Upper lobe of right lung (tissue), 1 donor: ENCODE measurements around the gene CAMK4. TPM values are rescaled to one million over a fixed set of nuclear protein-coding genes. Genes with fewer than 3 reads are reported as not detected.

Source experiments
- ATAC-seq: fragments of 200-7000 bp; cut with Tn5 transposase; one replicate; pipeline ENCODE4 v1.9.1; 2020; ENCODE audit warnings: mild to moderate bottlenecking, moderate library complexity
- DNase-seq: peaks from one replicate; pipeline ENCODE4 v3.0.0-alpha.2; 2020
- H3K27ac ChIP-seq: fragments of 200-600 bp; one replicate; pipeline ENCODE4 v1.8.0; 2022
- H3K27me3 ChIP-seq: fragments of 200-600 bp; one replicate; pipeline ENCODE4 v1.8.0; 2022; ENCODE audit warnings: mild to moderate bottlenecking
- H3K36me3 ChIP-seq: fragments of 200-600 bp; one replicate; pipeline ENCODE4 v1.8.0; 2022
- H3K4me1 ChIP-seq: fragments of 200-600 bp; one replicate; pipeline ENCODE4 v1.8.0; 2022
- H3K4me3 ChIP-seq: fragments of 200-600 bp; one replicate; pipeline ENCODE4 v1.8.0; 2022; ENCODE audit warnings: mild to moderate bottlenecking
- H3K9me3 ChIP-seq: fragments of 200-600 bp; one replicate; pipeline ENCODE4 v1.8.0; 2022
- intact Hi-C: fragments of 100-400 bp; cut with DNase I; formaldehyde crosslinking; loops from one replicate; pipeline ENCODE4 v1.11.0; 2022
- total RNA-seq: library from RNA; stranded (reverse); fragmentation: NEBNext Ultra II Directional; extraction: Animal tissue kit (Norgen Biotek cat#: 25700); gene quantifications from one replicate; pipeline ENCODE4 v1.2.1, GENCODE V29; 2021
- TF ChIP-seq, protein P1 (sequence below): fragments of 200-600 bp; IDR thresholded peaks from one replicate; pipeline ENCODE4 v1.8.0; 2022; ENCODE audit warnings: antibody characterized with exemption
- donor health status: DM: no; HTN: yes; CAD: no; lungs with severe emphysema.

CAMK4 gene
- total RNA-seq, 1 donor from 2014 or later, result 3.8 TPM

DNA sequence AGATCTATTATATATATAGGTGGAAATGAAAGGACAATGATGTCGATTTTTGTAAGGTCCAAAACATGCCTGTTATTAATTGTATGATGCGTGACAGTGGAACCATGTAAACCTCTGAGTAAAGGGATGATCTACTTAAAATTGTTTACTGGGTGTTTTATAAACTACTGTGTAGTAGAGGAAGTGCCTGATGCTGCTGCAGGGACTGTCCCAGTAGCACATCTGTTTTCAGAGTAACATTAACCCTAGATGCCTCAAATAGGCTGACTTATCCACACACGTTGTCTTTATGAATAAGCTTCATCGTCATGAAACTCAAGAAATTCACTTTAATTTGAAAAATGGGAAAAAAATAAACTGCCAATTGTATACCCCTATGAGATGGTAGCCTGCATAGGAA lies 1.7 kb downstream of the CAMK4 start:
- intact Hi-C loops, result no loop called here
- DNase-seq, result no peak

DNA sequence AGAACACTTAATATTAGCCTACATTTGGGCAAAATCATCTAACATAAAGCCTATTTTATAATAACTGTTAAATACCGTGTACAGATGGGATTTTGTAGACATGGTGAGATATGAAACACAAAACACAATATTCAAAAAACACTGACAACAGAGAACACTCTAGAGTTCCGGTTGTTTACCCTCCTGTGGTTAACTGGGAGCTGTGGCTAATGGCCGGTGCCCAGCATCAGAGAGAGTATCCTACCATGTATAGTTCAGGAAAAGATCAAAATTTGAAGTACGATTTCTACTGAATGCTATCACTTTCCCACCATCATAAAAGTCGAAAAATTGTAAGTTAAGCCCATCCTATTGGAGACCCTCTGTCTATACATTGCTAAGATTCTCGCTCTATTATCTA lies 2.4 kb downstream of the CAMK4 start:
- TF ChIP-seq, protein P1, sequence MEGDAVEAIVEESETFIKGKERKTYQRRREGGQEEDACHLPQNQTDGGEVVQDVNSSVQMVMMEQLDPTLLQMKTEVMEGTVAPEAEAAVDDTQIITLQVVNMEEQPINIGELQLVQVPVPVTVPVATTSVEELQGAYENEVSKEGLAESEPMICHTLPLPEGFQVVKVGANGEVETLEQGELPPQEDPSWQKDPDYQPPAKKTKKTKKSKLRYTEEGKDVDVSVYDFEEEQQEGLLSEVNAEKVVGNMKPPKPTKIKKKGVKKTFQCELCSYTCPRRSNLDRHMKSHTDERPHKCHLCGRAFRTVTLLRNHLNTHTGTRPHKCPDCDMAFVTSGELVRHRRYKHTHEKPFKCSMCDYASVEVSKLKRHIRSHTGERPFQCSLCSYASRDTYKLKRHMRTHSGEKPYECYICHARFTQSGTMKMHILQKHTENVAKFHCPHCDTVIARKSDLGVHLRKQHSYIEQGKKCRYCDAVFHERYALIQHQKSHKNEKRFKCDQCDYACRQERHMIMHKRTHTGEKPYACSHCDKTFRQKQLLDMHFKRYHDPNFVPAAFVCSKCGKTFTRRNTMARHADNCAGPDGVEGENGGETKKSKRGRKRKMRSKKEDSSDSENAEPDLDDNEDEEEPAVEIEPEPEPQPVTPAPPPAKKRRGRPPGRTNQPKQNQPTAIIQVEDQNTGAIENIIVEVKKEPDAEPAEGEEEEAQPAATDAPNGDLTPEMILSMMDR, result no peak
- no peaks in the 10 kb centered on the region for H3K9me3 ChIP-seq
- H3K4me1 ChIP-seq, result peaks cover 7% of the 10 kb centered on the region
- no peak for ATAC-seq
- H3K27ac ChIP-seq, result no peak overlapping the region
- H3K4me3 ChIP-seq, result peak overlapping the region; percentile 1
- peaks cover 31% of the 10 kb centered on the region for H3K27me3 ChIP-seq
- DNase-seq, result no peak
- H3K36me3 ChIP-seq, result no peaks in the 10 kb centered on the region
- intact Hi-C loops, result no loop called here

More for the DNA sequence above, 1.7 kb downstream of the CAMK4 start:
- Histone ChIP-seq H3K27me3 (peaks cover 31% of the 10 kb centered on the region), H3K4me1 (peaks cover 7% of the 10 kb centered on the region), H3K36me3 (no peaks in the 10 kb centered on the region), H3K9me3 (no peaks in the 10 kb centered on the region), H3K4me3 (peak overlapping the region; percentile 1), H3K27ac (no peak overlapping the region)
- no peak for ATAC-seq
- TF ChIP-seq, protein P1, result no peak

DNA sequence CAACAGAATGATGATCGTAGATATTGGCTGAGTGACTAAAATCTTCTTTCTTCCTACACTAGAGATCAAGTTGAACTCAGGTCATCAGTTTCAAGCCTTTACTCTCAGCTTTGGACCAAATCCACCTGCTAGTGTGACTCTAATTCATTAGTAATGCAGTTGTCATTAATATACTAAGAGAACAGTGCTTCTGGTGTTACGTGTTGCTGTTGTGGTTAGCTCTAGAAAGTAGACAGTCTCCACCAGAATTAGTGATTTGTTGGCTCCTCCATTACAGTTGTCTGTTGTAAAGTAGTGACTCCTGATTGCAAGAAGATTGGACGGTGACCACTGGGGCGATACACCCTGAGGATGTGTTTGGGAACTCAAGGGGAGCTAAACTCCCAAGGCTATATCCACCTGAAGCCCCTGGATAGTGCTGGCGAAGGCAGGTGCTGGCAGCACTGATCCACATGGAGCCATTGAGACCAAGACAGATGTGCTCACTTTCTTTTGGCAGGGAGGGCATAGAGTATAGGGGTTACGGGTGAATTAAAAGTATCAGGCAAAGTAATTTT lies 3.1 kb downstream of the CAMK4 start:
- Histone ChIP-seq H3K4me3 (no peak overlapping the region), H3K27me3 (peaks cover 31% of the 10 kb centered on the region), H3K9me3 (no peaks in the 10 kb centered on the region), H3K4me1 (peaks cover 7% of the 10 kb centered on the region), H3K36me3 (no peaks in the 10 kb centered on the region), H3K27ac (no peak overlapping the region)
- intact Hi-C loops, result no loop called here
- TF ChIP-seq, protein P1, result no peak
- ATAC-seq (no peak), DNase-seq (no peak)

DNA sequence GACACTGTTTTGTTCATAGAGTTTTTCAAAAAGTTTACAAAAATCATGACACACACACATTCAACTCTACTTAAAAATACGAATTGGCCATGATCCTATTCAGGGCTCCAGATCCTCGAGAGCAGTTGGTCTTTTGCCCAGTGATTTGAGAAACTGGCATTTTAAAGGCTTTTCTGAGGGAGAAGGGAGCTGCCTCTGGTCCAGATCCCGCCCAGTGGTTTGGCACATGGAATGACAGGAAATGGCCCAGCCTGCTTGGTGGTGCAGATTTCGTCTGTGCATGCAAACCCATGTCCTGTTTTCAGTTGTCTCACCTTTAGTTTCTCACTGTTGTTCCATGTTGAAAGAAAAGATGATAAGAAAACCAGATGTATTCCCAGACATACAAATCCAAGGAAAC lies 3.6 kb downstream of the CAMK4 start:
- no peak for DNase-seq
- TF ChIP-seq, protein P1, result no peak
- Histone ChIP-seq H3K9me3 (no peaks in the 10 kb centered on the region), H3K4me3 (no peak overlapping the region), H3K27me3 (peaks cover 31% of the 10 kb centered on the region), H3K4me1 (peaks cover 7% of the 10 kb centered on the region), H3K27ac (no peak overlapping the region), H3K36me3 (no peaks in the 10 kb centered on the region)
- intact Hi-C loops, result no loop called here
- no peak for ATAC-seq

DNA sequence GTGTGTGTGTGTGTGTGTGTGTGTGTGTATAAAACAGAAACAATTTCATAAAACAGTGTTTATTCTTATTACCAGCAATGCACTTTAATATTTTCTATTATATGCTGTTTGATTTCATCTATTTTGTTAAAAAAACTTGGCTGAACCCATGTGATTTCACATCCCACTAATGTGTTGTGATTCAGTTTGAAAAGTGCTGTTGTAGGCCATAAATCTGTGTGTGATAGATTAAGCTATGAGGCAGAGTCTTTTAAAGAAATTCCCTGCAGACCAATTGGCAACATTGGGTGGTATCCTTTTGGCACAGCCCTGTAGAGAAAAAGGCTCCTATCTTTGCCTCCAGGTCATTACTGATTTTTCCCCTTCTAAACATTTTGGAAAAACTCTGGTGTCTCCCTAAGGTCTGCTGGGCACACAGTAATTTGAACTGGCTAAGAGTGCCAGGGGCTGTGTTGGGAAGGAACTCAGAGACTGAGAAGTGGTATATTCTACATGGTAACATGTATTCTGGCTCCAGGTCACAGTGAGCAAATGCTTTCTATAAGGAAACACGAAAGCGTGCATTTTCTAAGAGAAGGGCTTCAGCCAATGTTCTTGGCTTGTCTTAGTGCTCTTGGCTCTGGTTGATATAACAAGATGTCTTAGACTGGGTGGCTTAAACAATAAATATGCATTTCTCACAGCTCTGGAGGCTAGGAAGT lies 4.5 kb downstream of the CAMK4 start:
- peaks cover 7% of the 10 kb centered on the region for H3K4me1 ChIP-seq
- no peak overlapping the region for H3K27ac ChIP-seq
- peaks cover 31% of the 10 kb centered on the region for H3K27me3 ChIP-seq
- TF ChIP-seq, protein P1, result no peak
- no peak for ATAC-seq
- no peak for DNase-seq
- H3K4me3 ChIP-seq, result no peak overlapping the region
- intact Hi-C loops, result no loop called here
- no peaks in the 10 kb centered on the region for H3K36me3 ChIP-seq
- H3K9me3 ChIP-seq, result no peaks in the 10 kb centered on the region
